IgD-negative memory B cell (primary cell): ENCODE data around the gene RPS27A. TPM values are rescaled to one million over a fixed set of nuclear protein-coding genes. Genes with fewer than 3 reads are reported as not detected.
"Not testable (repeated sequence)": the region's sequence is repeated elsewhere in the genome, so short reads cannot be mapped to it uniquely, and the experiment has no call there.

Source experiments
- H3K27ac Mint-ChIP-seq, 3 donors: one replicate each; pipeline ENCODE4 v1.8.0; 2020 to 2022; ENCODE audit warnings: mild to moderate bottlenecking in 3 of 3, mixed read lengths in 3 of 3, moderate library complexity in 1 of 3
- H3K27me3 Mint-ChIP-seq: one replicate; pipeline ENCODE4 v1.8.0; 2021; ENCODE audit warnings: mixed read lengths
- H3K36me3 Mint-ChIP-seq: one replicate; pipeline ENCODE4 v1.8.0; 2020; ENCODE audit warnings: mild to moderate bottlenecking, mixed read lengths
- H3K4me1 Mint-ChIP-seq, 3 donors: one replicate each; pipeline ENCODE4 v1.8.0; 2020 to 2022; ENCODE audit warnings: mixed read lengths in 3 of 3, mild to moderate bottlenecking in 1 of 3
- H3K4me3 Mint-ChIP-seq, 4 donors: one replicate each; pipeline ENCODE4 v1.8.0; 2020 to 2022; ENCODE audit warnings: mild to moderate bottlenecking in 4 of 4, mixed read lengths in 4 of 4, moderate library complexity in 3 of 4
- H3K9me3 Mint-ChIP-seq, 3 donors: one replicate each; pipeline ENCODE4 v1.8.0; 2020 to 2021; ENCODE audit warnings: mixed read lengths in 3 of 3, mild to moderate bottlenecking in 1 of 3
- polyA plus RNA-seq: library from polyadenylated mRNA; unstranded; fragments of 300-500 nt; fragmentation: Illumina TruSeq; gene quantifications from one replicate; pipeline ENCODE4 v1.2.3, GENCODE V29; 2021

Gene RPS27A
- polyA plus RNA-seq, 1 donor from 2014 or later = 3,117 TPM

GRCh38 chr2:55268907-55269644 lies 36.6 kb downstream of the RPS27A start, which contains the start of gene MTIF2:
MTIF2 (minus strand) TSS chr2:55269231; CDS start chr2:55263858, 5,373 bp downstream.
- H3K27me3 Mint-ChIP-seq = no peaks in the 10 kb centered on the region
- peak within 1 kb of the TSS; percentile 93 to 97 (median 96) for H3K4me3 Mint-ChIP-seq
- H3K9me3 Mint-ChIP-seq = no peaks in the 10 kb centered on the region

GRCh38 chr2:55269645-55269990 lies 37.1 kb downstream of the RPS27A start:
- H3K4me1 Mint-ChIP-seq = peaks cover 11 to 15% (median 15%) of the 10 kb centered on the region in 3 donors

More at GRCh38 chr2:55268907-55269644, 36.6 kb downstream of the RPS27A start, which contains the start of gene MTIF2:
- H3K4me1 Mint-ChIP-seq = peaks cover 11 to 15% (median 15%) of the 10 kb centered on the region in 3 donors
- H3K27ac Mint-ChIP-seq = peak within 1 kb of the TSS; percentile 94 to 99 (median 97)
- H3K36me3 Mint-ChIP-seq = peaks cover 5% of the 10 kb centered on the region

GRCh38 chr2:55274346-55274745 lies 41.9 kb downstream of the RPS27A start:
- H3K27ac Mint-ChIP-seq, H3K4me3 Mint-ChIP-seq, H3K27me3 Mint-ChIP-seq, H3K4me1 Mint-ChIP-seq, H3K9me3 Mint-ChIP-seq, H3K36me3 Mint-ChIP-seq: not testable (repeated sequence)

More at GRCh38 chr2:55269645-55269990, 37.1 kb downstream of the RPS27A start:
- Mint-ChIP-seq H3K27ac (peak overlapping the region; percentile 94 to 99 (median 97)), H3K4me3 (peak overlapping the region; percentile 93 to 97 (median 96)), H3K9me3 (no peaks in the 10 kb centered on the region), H3K27me3 (no peaks in the 10 kb centered on the region), H3K36me3 (peaks cover 5% of the 10 kb centered on the region)

- Mint-ChIP-seq H3K27ac (no peak overlapping the region), H3K36me3 (peaks cover 2% of the 10 kb centered on the region), H3K27me3 (no peaks in the 10 kb centered on the region), H3K4me1 (peaks cover 0 to 4% (median 2%) of the 10 kb centered on the region in 3 donors), H3K9me3 (no peaks in the 10 kb centered on the region), H3K4me3 (no peak overlapping the region)
These were observed 44.8 kb downstream of the RPS27A start for GRCh38 chr2:55277310-55277709.

- H3K4me3 Mint-ChIP-seq = peak overlapping the region in 1 of 4 donors; percentile 68
- H3K9me3 Mint-ChIP-seq, H3K27me3 Mint-ChIP-seq, H3K36me3 Mint-ChIP-seq: not testable (repeated sequence)
- peak overlapping the region in 2 of 3 donors; percentile 9 to 81 for H3K27ac Mint-ChIP-seq
- peaks cover 8 to 13% (median 12%) of the 10 kb centered on the region in 3 donors for H3K4me1 Mint-ChIP-seq
These were observed 46.8 kb downstream of the RPS27A start for GRCh38 chr2:55279214-55279835.

GRCh38 chr2:55279859-55280424 lies 47.5 kb downstream of the RPS27A start:
- Mint-ChIP-seq H3K4me3 (peak overlapping the region in 1 of 4 donors; percentile 68), H3K4me1 (peaks cover 8 to 16% (median 14%) of the 10 kb centered on the region in 3 donors)
- not testable (repeated sequence) for H3K27me3 Mint-ChIP-seq, H3K36me3 Mint-ChIP-seq, H3K9me3 Mint-ChIP-seq, H3K27ac Mint-ChIP-seq

GRCh38 chr2:55280851-55281546 lies 48.5 kb downstream of the RPS27A start:
- peaks cover 8 to 22% (median 14%) of the 10 kb centered on the region in 3 donors for H3K4me1 Mint-ChIP-seq
- not testable (repeated sequence) for H3K27me3 Mint-ChIP-seq, H3K36me3 Mint-ChIP-seq, H3K9me3 Mint-ChIP-seq
- peak overlapping the region; percentile 98 for H3K27ac Mint-ChIP-seq
- H3K4me3 Mint-ChIP-seq = peak overlapping the region; percentile 35 to 99 (median 92)

GRCh38 chr2:55282110-55282917 lies 49.8 kb downstream of the RPS27A start:
- H3K9me3 Mint-ChIP-seq = no peaks in the 10 kb centered on the region
- H3K36me3 Mint-ChIP-seq = peaks cover 2% of the 10 kb centered on the region
- H3K27me3 Mint-ChIP-seq = no peaks in the 10 kb centered on the region
- peak overlapping the region; percentile 87 to 99 (median 94) for H3K4me3 Mint-ChIP-seq
- H3K27ac Mint-ChIP-seq = peak overlapping the region; percentile 98
- H3K4me1 Mint-ChIP-seq = peaks cover 8 to 28% (median 19%) of the 10 kb centered on the region in 3 donors

- Mint-ChIP-seq H3K9me3 (no peaks in the 10 kb centered on the region), H3K27me3 (no peaks in the 10 kb centered on the region), H3K4me1 (peaks cover 8 to 28% (median 20%) of the 10 kb centered on the region in 3 donors), H3K36me3 (peaks cover 2% of the 10 kb centered on the region), H3K27ac (peak overlapping the region in 2 of 3 donors; percentile 74 to 98), H3K4me3 (peak overlapping the region; percentile 63 to 97 (median 86))
These were observed 50.6 kb downstream of the RPS27A start for GRCh38 chr2:55283083-55283482.

Other genes with a start within 250 kb of the RPS27A start
- gene RTN4, start 182.2 kb upstream of the RPS27A start, polyA plus RNA-seq = 50.9 TPM
- gene CLHC1, start 395 bp upstream of the RPS27A start, polyA plus RNA-seq = 1.2 TPM
- 16.9 TPM for gene MTIF2, start 36.5 kb downstream of the RPS27A start, polyA plus RNA-seq
- 4.8 TPM for gene CCDC88A, start 187.2 kb downstream of the RPS27A start, polyA plus RNA-seq